ENCODE data around the gene RRAGB.
"Not testable (repeated sequence)": the region's sequence is repeated elsewhere in the genome, so short reads cannot be mapped to it uniquely, and the experiment has no call there.

- not testable (repeated sequence) for TF ChIP-seq EZH2 (IDR thresholded peaks at IDR 0.05; ENCODE audit: borderline replicate concordance, insufficient read depth, low read depth, low read length, poor library complexity, severe bottlenecking); CTCF (IDR thresholded peaks at IDR 0.05)
Measured at GRCh38 chrX:55703436-55703835, 14.1 kb upstream of the RRAGB start.
